CD14-positive monocyte (primary cell): ENCODE data around the gene DOCK1. TPM values are rescaled to one million over a fixed set of nuclear protein-coding genes. Genes with fewer than 3 reads are reported as not detected.

Experiments
- DNase-seq, 3 donors: peaks; one replicate each; pipeline ENCODE4 v3.0.0-alpha.2; 2011 to 2022
- H2AFZ ChIP-seq: 2 replicates; pipeline ENCODE4 v1.6.0; 2012; ENCODE audit warnings: mild to moderate bottlenecking, low read depth, low read length, inconsistent platforms; ENCODE audit not compliant: insufficient read depth, poor library complexity, severe bottlenecking
- H3K27ac ChIP-seq, 2 donors: 1 replicate in 1 of 2; 2 replicates in 1 of 2; pipeline ENCODE4 v1.5.1; 2012 to 2013; ENCODE audit warnings: low read length in 2 of 2, control low read depth in 1 of 2, inconsistent platforms in 1 of 2, low read depth in 1 of 2, mild to moderate bottlenecking in 1 of 2
- H3K27me3 ChIP-seq, 2 donors: one replicate each; pipeline versions ENCODE4 v1.6.0 to v1.6.1; 2011 to 2013; ENCODE audit warnings: low read length in 2 of 2; ENCODE audit not compliant: control insufficient read depth in 2 of 2, insufficient read depth in 2 of 2
- H3K36me3 ChIP-seq, 2 donors: replicated peaks in 1 of 2; 1 replicate in 1 of 2; 2 replicates in 1 of 2; pipeline versions ENCODE4 v1.5.1 to v1.6.1; 2012 to 2013; ENCODE audit warnings: low read length in 2 of 2, control low read depth in 1 of 2, inconsistent platforms in 1 of 2, mild to moderate bottlenecking in 1 of 2; ENCODE audit not compliant: insufficient read depth in 2 of 2, control insufficient read depth in 1 of 2
- H3K4me1 ChIP-seq, 2 donors: 1 replicate in 1 of 2; 2 replicates in 1 of 2; pipeline versions ENCODE4 v1.5.1 to v1.6.1; 2012 to 2013; ENCODE audit warnings: low read length in 2 of 2, control low read depth in 1 of 2, inconsistent platforms in 1 of 2, mild to moderate bottlenecking in 1 of 2, moderate library complexity in 1 of 2; ENCODE audit not compliant: insufficient read depth in 2 of 2, control insufficient read depth in 1 of 2
- H3K4me2 ChIP-seq: replicated peaks from 2 replicates; pipeline ENCODE3; 2012; ENCODE audit warnings: low read length, moderate library complexity, mild to moderate bottlenecking; ENCODE audit not compliant: poor library complexity, severe bottlenecking; ENCODE audit errors: extremely low read depth
- H3K4me3 ChIP-seq, 3 experiments: fragments of 200-600 bp in 1 of 3; sonication (generic) in 1 of 3; replicated peaks in 1 of 3; 1 replicate in 2 of 3; 2 replicates in 1 of 3; pipeline ENCODE4 v1.5.1; 2011 to 2013; ENCODE audit warnings: low read length in 3 of 3, mild to moderate bottlenecking in 3 of 3, control low read depth in 2 of 3, low read depth in 2 of 3, inconsistent platforms in 1 of 3, moderate library complexity in 1 of 3
- H3K79me2 ChIP-seq: 2 replicates; pipeline ENCODE4 v1.6.0; 2012; ENCODE audit warnings: mild to moderate bottlenecking, control low read depth, inconsistent platforms, low read length, moderate library complexity; ENCODE audit not compliant: insufficient read depth
- H3K9ac ChIP-seq: 2 replicates; pipeline ENCODE4 v1.6.0; 2017; ENCODE audit warnings: low read length, mild to moderate bottlenecking; ENCODE audit not compliant: insufficient read depth, poor library complexity, severe bottlenecking
- H3K9me3 ChIP-seq, 2 donors: replicated peaks in 1 of 2; 1 replicate in 1 of 2; 2 replicates in 1 of 2; pipeline versions ENCODE4 v1.5.1 to v1.6.1; 2012 to 2013; ENCODE audit warnings: low read length in 2 of 2, control low read depth in 1 of 2; ENCODE audit not compliant: control insufficient read depth in 1 of 2, insufficient read depth in 1 of 2
- H4K20me1 ChIP-seq: 2 replicates; pipeline ENCODE4 v1.6.0; 2012; ENCODE audit warnings: mild to moderate bottlenecking, low read length, control low read depth, moderate library complexity; ENCODE audit not compliant: insufficient read depth
- H3K27ac Mint-ChIP-seq, 7 donors: one replicate each; pipeline ENCODE4 v1.8.0; 2020; ENCODE audit warnings: mild to moderate bottlenecking in 7 of 7, mixed read lengths in 7 of 7, moderate library complexity in 6 of 7, inconsistent platforms in 2 of 7
- H3K27me3 Mint-ChIP-seq, 3 donors: one replicate each; pipeline ENCODE4 v1.8.0; 2021 to 2022; ENCODE audit warnings: low read depth in 3 of 3, mild to moderate bottlenecking in 3 of 3, mixed read lengths in 3 of 3, moderate library complexity in 3 of 3, inconsistent platforms in 1 of 3
- H3K36me3 Mint-ChIP-seq, 2 donors: one replicate each; pipeline ENCODE4 v1.8.0; 2020; ENCODE audit warnings: mixed read lengths in 2 of 2, inconsistent platforms in 1 of 2, mild to moderate bottlenecking in 1 of 2
- H3K4me1 Mint-ChIP-seq: one replicate; pipeline ENCODE4 v1.8.0; 2020; ENCODE audit warnings: mild to moderate bottlenecking, mixed read lengths
- H3K4me3 Mint-ChIP-seq, 2 donors: one replicate each; pipeline ENCODE4 v1.8.0; 2020; ENCODE audit warnings: mild to moderate bottlenecking in 2 of 2, mixed read lengths in 2 of 2, moderate library complexity in 1 of 2
- H3K9me3 Mint-ChIP-seq, 7 donors: one replicate each; pipeline ENCODE4 v1.8.0; 2020 to 2022; ENCODE audit warnings: mixed read lengths in 7 of 7, mild to moderate bottlenecking in 6 of 7, moderate library complexity in 6 of 7, inconsistent platforms in 2 of 7
- WGBS: methylation state at CpG from one replicate; pipeline ENCODE4 v1.1.5; 2013; ENCODE audit warnings: missing lambda C conversion rate; ENCODE audit not compliant: insufficient coverage; 5-methylcytosine and 5-hydroxymethylcytosine counted together
- intact Hi-C, 2 donors: fragments of 100-400 bp; cut with micrococcal nuclease; formaldehyde crosslinking; loops; one replicate each; pipeline versions ENCODE4 v1.15.0 to v1.15.1; 2023
- polyA plus RNA-seq, 3 donors: library from polyadenylated mRNA; depleted of rRNA in 1 of 3; unstranded in 2 of 3; stranded (reverse) in 1 of 3; fragments of 300-500 nt in 2 of 3; fragments of >200 nt in 1 of 3; fragmentation: Illumina TruSeq in 2 of 3; gene quantifications; 1 replicate in 2 of 3; 2 replicates in 1 of 3; pipeline ENCODE4 v1.2.3, GENCODE V29; 2012 to 2021
- TF ChIP-seq, protein P1 (sequence below): fragments of 200-600 bp; IDR thresholded peaks from one replicate; pipeline ENCODE4 v1.8.0; 2022; ENCODE audit warnings: antibody characterized with exemption, mild to moderate bottlenecking

DOCK1 gene
- polyA plus RNA-seq, 3 donors: 0.31 to 0.35 TPM; not detected in 1

DNA sequence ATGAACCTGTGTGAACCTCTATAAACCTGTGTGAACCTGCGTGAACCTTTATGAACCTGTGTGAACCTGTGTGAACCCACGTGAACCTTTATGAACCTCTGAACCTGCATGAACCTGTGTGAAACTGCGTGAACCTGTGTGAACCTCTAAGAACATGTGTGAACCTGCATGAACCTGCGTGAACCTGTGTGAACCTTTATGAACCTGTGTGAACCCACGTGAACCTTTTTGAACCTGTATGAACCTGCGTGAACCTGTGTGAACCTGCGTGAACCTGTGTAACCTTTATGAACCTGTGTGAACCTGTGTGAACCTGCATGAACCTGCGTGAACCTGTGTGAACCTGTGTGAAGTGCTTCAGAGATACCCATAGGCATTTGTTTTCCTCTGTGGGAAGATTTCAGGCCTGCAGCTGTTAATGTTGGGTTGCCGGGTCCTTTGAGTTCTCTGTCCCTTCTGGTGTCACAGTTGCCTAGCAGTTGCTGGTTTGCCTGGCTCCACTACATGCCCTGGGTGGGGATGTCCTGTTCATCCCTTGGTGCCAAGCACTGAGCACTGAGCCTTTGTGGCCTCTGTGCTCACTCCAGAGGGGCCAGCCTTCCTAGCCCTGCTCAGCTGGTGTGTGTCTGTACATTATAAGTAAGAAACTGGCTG, 97.9 kb downstream of the DOCK1 start:
- no peak overlapping the region for H3K27ac Mint-ChIP-seq
- DNase-seq: no peak

GRCh38 chr10:127006453-127006852, 101.2 kb downstream of the DOCK1 start:
- Histone ChIP-seq H3K9me3 (no peaks in the 10 kb centered on the region), H3K27me3 (no peaks in the 10 kb centered on the region), H3K9ac (no peak overlapping the region), H3K27ac (no peak overlapping the region), H3K36me3 (no peaks in the 10 kb centered on the region), H3K79me2 (no peaks in the 10 kb centered on the region), H3K4me2 (no peak overlapping the region), H3K4me3 (no peak overlapping the region), H3K4me1 (no peaks in the 10 kb centered on the region), H2AFZ (no peak overlapping the region), H4K20me1 (no peaks in the 10 kb centered on the region)
- Mint-ChIP-seq H3K27ac (no peak overlapping the region), H3K36me3 (no peaks in the 10 kb centered on the region), H3K4me1 (no peaks in the 10 kb centered on the region), H3K4me3 (no peak overlapping the region), H3K27me3 (peaks cover 0 to 5% (median 0%) of the 10 kb centered on the region in 3 donors), H3K9me3 (no peaks in the 10 kb centered on the region)
- WGBS: 98% methylated on average over 11 of the region's 11 CpGs
- intact Hi-C loops: no loop called here
- no peak for DNase-seq
- TF ChIP-seq, protein P1, sequence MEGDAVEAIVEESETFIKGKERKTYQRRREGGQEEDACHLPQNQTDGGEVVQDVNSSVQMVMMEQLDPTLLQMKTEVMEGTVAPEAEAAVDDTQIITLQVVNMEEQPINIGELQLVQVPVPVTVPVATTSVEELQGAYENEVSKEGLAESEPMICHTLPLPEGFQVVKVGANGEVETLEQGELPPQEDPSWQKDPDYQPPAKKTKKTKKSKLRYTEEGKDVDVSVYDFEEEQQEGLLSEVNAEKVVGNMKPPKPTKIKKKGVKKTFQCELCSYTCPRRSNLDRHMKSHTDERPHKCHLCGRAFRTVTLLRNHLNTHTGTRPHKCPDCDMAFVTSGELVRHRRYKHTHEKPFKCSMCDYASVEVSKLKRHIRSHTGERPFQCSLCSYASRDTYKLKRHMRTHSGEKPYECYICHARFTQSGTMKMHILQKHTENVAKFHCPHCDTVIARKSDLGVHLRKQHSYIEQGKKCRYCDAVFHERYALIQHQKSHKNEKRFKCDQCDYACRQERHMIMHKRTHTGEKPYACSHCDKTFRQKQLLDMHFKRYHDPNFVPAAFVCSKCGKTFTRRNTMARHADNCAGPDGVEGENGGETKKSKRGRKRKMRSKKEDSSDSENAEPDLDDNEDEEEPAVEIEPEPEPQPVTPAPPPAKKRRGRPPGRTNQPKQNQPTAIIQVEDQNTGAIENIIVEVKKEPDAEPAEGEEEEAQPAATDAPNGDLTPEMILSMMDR: no peak

More for the DNA sequence above, 97.9 kb downstream of the DOCK1 start:
- H3K4me1 ChIP-seq: no peaks in the 10 kb centered on the region
- no peak overlapping the region for H2AFZ ChIP-seq
- H3K36me3 ChIP-seq: no peaks in the 10 kb centered on the region
- Mint-ChIP-seq H3K4me3 (no peak overlapping the region), H3K9me3 (peaks cover 0 to 4% (median 2%) of the 10 kb centered on the region in 7 donors), H3K4me1 (no peaks in the 10 kb centered on the region), H3K27me3 (peaks cover 0 to 5% (median 0%) of the 10 kb centered on the region in 3 donors), H3K36me3 (peaks cover 3% of the 10 kb centered on the region in 2 donors)
- no peak overlapping the region for H3K27ac ChIP-seq
- H3K27me3 ChIP-seq: no peaks in the 10 kb centered on the region
- H4K20me1 ChIP-seq: no peaks in the 10 kb centered on the region
- 97% methylated on average over 9 of the region's 9 CpGs for WGBS
- intact Hi-C loops: no loop called here
- TF ChIP-seq, protein P1: no peak
- H3K9me3 ChIP-seq: no peaks in the 10 kb centered on the region
- no peak overlapping the region for H3K4me3 ChIP-seq
- H3K9ac ChIP-seq: no peak overlapping the region
- no peak overlapping the region for H3K4me2 ChIP-seq
- no peaks in the 10 kb centered on the region for H3K79me2 ChIP-seq
